ENCODE measurements around the gene INTS4.
"Not testable (repeated sequence)": the region's sequence is repeated elsewhere in the genome, so short reads cannot be mapped to it uniquely, and the experiment has no call there.

DNA sequence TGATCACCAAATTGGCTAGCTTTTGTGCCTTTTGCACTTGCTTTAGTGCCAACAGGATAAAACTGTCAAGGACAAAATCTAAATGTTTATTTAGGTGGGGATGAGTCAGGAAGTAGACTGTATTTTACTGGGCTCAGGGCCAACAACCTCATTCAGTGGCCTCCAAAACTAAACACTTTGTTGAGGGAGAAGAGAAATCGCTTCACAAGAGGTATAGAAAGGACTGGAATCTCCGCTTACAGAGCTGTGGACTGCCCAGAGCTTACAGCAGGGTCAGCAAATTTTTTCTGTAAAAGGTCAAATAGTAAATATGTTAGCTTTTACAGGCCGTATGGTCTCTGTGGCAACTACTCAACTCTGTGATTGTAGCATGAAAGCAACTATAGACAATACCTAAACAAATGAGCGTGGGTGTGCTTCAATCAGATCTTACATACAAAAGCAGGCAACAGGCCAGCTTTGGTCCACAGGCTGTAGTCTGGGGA is 80.1 kb downstream of the INTS4 start:
- not testable (repeated sequence) for TF ChIP-seq CTCF (IDR thresholded peaks at IDR 0.05); EZH2 (IDR thresholded peaks at IDR 0.05; ENCODE audit: borderline replicate concordance, insufficient read depth, low read depth, low read length, poor library complexity, severe bottlenecking)

All from B cell (primary cell).